C4-2B (cell line): ENCODE measurements around the gene GPR141.

ENCODE experiments used
- ZFX ChIP-seq: fragments of 450-650 bp; IDR thresholded peaks from 2 replicates; pipeline ENCODE4 v1.6.1; 2017
- TF ChIP-seq, protein P1 (sequence below): fragments of 450-650 bp; conservative IDR thresholded peaks from 2 replicates; pipeline ENCODE4 v1.5.1; 2017; ENCODE audit warnings: mild to moderate bottlenecking

DNA sequence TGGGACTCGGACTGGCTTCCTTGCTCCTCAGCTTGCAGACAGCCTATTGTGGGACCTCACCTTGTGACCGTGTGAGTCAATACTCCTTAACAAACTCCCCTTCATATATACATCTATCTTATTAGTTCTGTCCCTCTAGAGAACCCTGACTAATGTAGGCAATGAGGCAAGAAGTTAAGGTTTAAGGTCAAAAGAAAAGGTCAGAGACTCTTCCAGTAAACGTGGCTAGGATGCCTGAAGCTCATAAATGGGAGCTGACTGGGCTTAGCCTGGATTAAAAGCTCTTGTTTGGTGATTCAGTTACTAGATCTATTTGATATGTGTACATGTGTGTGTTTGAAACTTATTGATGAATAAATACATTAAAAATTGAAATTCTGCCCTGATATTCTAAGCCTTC, 10.6 kb upstream of the GPR141 start:
- TF ChIP-seq, protein P1, sequence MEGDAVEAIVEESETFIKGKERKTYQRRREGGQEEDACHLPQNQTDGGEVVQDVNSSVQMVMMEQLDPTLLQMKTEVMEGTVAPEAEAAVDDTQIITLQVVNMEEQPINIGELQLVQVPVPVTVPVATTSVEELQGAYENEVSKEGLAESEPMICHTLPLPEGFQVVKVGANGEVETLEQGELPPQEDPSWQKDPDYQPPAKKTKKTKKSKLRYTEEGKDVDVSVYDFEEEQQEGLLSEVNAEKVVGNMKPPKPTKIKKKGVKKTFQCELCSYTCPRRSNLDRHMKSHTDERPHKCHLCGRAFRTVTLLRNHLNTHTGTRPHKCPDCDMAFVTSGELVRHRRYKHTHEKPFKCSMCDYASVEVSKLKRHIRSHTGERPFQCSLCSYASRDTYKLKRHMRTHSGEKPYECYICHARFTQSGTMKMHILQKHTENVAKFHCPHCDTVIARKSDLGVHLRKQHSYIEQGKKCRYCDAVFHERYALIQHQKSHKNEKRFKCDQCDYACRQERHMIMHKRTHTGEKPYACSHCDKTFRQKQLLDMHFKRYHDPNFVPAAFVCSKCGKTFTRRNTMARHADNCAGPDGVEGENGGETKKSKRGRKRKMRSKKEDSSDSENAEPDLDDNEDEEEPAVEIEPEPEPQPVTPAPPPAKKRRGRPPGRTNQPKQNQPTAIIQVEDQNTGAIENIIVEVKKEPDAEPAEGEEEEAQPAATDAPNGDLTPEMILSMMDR = no peak
- no peak for TF ChIP-seq ZFX
